Esophagus muscularis mucosa (tissue), 4 donors: Measurements from ENCODE around the gene ESRRG.

Source experiments
- CTCF ChIP-seq, 3 experiments: fragments of 200-600 bp in 2 of 3; fragments of 450-650 bp in 1 of 3; sonication (generic) in 2 of 3; IDR thresholded peaks; one replicate each; pipeline ENCODE4 v1.5.1; 2017 to 2019; ENCODE audit warnings: antibody characterized with exemption in 3 of 3, mild to moderate bottlenecking in 2 of 3, moderate library complexity in 1 of 3
- EP300 ChIP-seq: sonication (generic); formaldehyde crosslinking; IDR thresholded peaks from one replicate; pipeline ENCODE4 v1.6.1; 2017; ENCODE audit warnings: antibody characterized with exemption
- POLR2A ChIP-seq: fragments of 450-650 bp; IDR thresholded peaks from one replicate; pipeline ENCODE4 v1.6.1; 2017; ENCODE audit warnings: antibody characterized with exemption, moderate library complexity, mild to moderate bottlenecking, low read depth
- POLR2AphosphoS5 ChIP-seq, 2 donors: sonication (generic); formaldehyde crosslinking; IDR thresholded peaks; one replicate each; pipeline ENCODE4 v1.6.1; 2017; ENCODE audit warnings: antibody characterized with exemption in 2 of 2

- no peak for TF ChIP-seq CTCF (IDR thresholded peaks at IDR 0.05)
- TF ChIP-seq EP300 = no peak
- TF ChIP-seq POLR2AphosphoS5 (IDR thresholded peaks at IDR 0.05) = no peak
- TF ChIP-seq POLR2A = no peak
Measured at GRCh38 chr1:216476341-216476740, 246.9 kb downstream of the ESRRG start.
